Glomerular visceral epithelial cell (primary cell): Measurements from ENCODE around the gene ETV3.

Experiments used
- DNase-seq: peaks from one replicate; pipeline ENCODE4 v3.0.0-alpha.2; 2016; ENCODE audit errors: extremely low spot score

The ETV3 gene

DNA sequence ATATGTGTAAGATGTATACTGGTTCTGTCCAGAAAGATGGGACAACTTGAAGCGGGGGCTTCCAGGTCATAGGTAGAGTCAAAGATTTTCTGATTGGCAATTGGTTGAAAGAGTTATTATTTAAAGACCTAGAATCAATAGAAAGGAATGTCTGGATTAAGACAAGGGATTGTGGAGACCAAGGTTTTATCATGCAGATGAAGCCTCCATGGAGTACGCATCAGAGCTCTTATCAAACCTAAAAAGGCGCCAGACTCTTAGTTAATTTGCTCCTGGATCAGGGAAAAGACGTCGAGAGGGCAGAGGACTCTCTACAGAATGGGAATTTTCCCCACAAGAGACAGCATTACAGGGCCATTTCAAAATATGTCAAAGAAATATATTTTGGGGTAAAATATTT is 23.7 kb upstream of the ETV3 start:
- no peak for DNase-seq

GRCh38 chr1:157158967-157159366 is 20.8 kb upstream of the ETV3 start:
- DNase-seq = no peak

- no peak for DNase-seq
Observed at GRCh38 chr1:157157501-157158190, 19.5 kb upstream of the ETV3 start.

- DNase-seq = peak; percentile 70
Observed at GRCh38 chr1:157156058-157156541, 17.9 kb upstream of the ETV3 start.

DNA sequence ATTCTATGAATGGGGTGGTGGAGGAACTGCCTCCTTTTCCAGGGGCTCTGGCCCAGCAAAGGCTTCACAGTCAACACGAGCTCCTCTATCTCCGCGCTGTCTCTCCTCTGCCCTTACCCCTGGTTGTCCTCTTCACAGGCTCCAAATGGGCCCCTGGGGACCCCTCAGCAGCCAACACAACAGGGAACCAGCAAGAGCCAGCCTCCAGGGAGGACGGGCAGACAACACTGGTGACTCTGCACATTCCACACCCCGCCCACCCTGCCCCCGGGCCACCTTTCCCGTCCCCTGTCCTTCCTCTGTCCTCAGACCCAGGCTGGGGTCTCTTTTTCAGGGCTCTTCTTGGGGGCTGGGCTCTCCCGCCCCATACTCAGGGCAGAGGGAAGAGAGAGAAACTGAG is 17.5 kb upstream of the ETV3 start:
- no peak for DNase-seq

- peak; percentile 88 for DNase-seq
Observed at GRCh38 chr1:157154940-157155514, 16.8 kb upstream of the ETV3 start.

DNA sequence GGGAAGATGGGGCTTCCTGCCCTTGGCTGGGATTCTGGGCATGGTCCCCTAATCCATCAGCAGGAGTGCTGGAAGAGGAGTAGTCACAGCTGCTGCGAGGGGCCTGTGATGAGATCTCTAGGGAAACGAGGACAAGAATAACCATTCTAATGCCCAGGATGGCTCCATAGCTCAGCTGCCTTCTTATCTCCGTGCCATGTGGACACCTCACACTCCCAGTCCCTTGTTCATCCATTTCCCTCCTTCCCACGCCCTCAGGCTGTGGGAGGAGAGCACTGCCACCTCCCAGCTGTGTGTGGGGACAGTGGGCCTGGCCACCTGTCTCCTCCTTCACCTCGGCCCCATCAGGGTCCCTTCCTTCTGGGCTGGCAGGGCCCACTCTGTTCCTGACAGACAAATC is 16.1 kb upstream of the ETV3 start:
- no peak for DNase-seq

- no peak for DNase-seq
Observed at GRCh38 chr1:157153746-157154145, 15.6 kb upstream of the ETV3 start.

DNA sequence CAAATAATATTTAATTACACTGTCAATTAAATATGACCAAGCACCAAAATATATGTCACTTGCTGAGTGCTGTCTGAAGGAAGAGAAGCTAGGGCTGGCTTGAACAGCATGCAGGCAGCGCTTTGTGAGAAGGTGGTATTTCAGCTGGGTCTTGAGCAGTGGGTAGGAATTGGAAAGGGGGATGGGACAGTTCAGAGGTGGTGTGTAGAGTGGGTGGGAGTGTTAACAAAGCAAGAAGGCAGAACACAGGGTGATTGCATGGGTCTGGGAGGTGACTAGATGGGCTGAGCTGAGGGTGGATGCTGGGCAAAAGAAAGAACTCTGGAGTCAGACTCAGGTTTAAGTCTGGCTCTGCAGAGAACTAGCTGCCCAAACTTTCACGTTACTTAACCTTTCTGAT is 14.3 kb upstream of the ETV3 start:
- DNase-seq = no peak

DNA sequence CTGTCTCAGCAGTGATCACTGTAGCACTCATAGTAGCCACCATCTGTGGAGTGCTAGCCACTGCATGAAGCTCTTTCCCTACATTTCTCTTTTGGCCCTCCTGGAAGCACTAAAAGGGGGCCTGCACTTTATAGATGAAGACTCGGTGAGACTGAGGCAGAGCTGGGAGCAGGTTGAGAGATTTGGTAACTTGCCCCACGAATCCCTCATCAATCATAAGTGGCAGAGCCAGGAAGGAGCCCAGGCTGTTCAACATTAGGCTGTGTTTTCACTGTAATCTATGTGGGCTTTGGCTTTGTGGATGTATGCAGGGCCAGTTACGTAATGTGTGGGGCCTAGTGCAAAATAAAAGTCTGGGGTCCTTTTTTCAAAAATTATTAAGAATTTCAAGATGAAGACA is 13.3 kb upstream of the ETV3 start:
- DNase-seq = no peak

- DNase-seq = no peak
Observed at GRCh38 chr1:157151073-157151472, 12.9 kb upstream of the ETV3 start.

DNA sequence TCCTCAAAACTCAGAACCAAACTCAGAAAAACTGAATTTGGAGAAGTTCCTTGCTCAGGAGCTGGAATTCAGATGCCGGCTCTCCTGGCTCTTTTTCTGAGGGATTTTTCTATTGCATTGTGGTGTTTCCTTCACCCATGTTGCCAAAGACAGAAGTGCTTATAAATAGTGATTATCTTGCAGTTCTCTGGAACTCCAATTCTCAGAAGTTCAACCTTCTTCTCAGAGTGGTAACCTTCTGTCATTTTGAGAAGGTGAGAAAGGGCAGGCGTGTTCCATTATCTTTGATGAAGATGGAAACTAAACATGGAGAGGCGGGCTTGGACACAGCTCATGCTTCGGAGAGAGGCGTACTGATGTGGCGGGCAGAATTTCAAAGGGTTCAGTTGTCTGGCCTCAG is 12.4 kb upstream of the ETV3 start:
- no peak for DNase-seq

DNA sequence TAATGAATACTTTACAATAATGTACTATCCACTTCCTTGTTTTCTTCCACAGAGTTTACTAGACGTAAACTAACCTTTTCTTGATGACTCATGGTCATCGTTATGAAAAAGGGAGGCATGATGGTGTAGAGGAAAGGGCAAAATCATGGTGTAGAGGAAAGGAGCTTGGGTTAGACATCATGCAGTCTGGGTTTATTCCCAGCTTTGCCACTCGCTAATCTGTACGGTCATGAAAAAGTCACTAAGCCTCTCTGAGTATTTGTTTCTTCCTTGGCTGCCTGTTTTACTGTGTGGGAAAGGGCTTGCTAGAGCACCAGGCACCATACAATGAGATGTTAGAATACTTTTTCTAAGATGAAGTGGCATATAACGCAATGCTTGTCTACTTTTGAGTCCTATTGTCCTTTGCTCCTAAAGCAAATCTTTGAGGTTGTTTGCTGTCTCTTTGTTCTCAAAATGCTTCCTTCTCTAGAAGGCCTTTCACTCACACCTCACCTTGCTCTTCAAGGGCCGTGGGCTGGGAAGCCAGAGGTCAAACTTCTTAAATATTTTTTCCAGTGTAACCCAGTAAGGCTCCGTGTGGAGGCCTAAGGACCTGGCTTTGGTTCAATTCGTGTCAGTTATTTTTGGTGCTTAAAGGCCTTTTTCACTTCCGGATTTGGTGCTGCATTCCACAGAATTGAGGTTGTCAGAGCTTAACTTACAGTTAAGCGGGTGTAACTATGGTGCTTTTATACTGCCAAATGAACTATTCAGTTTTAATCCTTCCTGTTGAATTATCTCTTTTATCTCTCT is 9.9 kb upstream of the ETV3 start:
- no peak for DNase-seq

DNA sequence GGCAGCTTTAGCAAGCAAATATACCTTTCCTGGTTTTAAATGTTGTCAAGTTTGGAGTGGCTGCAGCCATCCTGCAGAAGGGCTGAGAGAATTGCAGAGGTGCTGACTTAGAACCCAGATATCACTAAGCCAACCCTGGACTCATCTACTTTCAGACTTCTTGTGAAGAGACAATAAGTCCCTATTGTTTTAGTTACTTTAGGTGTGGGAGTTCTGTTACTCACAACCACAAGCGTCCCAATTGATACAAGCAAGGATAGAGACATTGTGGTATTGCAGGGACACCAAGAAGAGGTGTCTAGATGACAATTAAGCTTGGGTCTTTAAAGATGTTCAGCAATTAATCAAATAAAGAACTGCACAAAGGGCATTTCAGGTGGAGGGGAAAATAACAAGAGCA is 8.8 kb upstream of the ETV3 start:
- no peak for DNase-seq

- DNase-seq = no peak
Observed at GRCh38 chr1:157146244-157146643, 8.0 kb upstream of the ETV3 start.

GRCh38 chr1:157145076-157145475 is 6.9 kb upstream of the ETV3 start:
- DNase-seq = no peak

DNA sequence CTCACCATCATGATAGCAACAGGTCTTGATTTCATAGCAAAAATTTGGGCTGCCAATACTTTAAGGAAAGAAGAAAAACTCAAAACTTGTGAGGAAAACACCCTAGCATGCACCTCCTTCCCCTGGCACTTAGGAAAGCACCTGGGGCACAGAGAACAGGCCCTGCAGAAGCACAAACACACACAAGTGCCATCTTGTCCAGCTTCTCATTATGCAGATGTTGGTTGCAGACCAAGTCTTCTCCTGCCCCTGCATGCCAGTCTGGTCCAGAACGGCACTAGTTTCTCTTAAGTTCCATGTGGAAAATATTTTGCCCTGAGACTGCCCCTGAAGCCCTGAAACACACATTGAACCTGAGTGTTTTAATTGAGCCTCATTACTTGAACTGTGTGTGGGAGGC is 6.3 kb upstream of the ETV3 start:
- DNase-seq = no peak

DNA sequence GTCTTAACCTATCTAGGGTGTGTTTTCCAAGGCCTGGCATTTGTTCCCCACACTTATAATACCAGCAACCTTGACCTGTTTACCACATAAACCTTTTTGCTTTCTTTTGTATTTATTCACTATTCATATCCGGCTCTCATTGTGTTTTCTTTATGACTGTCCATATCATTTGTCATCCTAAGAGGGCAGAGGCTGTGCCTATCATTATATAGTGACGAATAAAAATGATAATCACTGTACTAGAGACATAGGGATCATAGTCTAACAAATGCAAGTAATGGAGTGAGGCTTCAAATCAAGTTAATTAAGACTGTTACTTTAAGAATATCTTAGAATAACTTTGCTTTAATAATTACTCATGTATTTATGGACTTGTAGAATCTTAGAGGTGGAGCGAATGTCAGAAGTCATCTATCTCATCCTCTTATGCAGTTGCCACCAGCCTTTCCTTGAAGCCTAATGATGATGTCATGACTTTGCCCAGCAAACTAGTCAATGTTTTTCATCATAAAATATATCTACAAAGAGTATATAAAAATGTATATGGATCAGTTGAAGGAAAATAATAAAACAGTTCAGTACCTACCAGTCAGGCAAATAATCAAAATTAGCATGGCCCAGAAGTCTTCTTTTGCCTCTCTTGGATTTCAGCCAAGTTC is 4.7 kb upstream of the ETV3 start:
- DNase-seq = no peak

- DNase-seq = no peak
Observed at GRCh38 chr1:157142201-157142600, 4.0 kb upstream of the ETV3 start.

DNA sequence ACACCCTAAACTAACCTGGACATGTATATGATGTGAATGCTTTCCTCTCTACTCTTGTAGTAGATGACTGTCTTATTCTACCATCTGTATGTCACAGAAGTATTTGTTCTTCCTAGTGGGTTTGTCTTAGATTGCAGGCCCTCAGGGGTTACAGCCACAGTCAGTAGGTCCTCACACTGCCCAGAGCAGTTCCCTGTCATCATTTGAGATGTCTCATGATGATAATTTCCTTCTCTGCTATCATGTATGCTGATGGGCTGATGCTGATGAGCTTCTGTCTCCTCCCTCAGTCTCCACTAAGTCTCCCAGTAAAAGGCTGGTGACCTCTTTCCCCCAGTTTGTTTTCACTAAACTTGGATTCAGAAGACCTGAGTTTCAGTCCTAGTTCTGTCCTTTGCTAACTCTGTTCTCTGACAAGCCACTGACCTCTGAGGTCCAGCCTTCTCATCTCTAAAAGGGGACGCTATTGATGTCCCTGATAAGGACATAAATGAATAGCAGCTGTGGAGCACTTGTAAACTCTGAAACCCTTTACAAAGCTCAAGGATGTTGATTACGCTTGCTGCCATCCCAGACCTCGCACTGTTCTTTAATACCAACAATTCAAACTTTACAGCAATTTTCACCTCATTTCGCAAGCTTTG is 3.1 kb upstream of the ETV3 start:
- no peak for DNase-seq

DNA sequence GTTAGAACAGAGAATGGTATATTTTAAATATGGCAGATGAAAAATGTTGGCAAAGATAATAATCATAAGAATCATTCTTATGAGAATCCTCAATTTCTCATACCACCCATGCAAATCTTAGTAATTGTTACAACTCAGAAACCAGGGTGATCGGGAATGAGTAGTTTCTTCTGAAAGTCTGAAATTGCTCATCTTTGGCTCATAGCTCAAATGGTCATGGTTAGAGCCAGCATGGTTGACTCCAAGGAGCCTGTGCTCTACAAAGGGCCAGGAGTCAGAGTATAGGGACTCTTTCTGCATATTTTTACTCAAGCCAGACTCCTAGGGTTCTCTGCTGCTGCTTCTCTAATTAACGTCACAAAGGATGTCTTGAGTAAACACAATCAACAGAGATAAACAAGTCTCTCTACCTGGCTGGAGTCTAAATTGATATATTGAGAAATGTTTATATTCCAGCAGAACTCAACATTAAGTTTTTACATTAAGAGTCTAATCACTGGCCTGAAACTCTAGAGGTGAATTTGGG is 1.9 kb upstream of the ETV3 start:
- DNase-seq = no peak
